Measurements from ENCODE around the gene THEM4.
A peak's percentile ranks its signal among the peaks of the same experiment; 100 is the strongest.

The THEM4 gene

GRCh38 chr1:151909167-151910149 lies at the start of gene THEM4:
THEM4 (minus strand) TSS chr1:151909511; CDS start chr1:151909458, 53 bp downstream.
- DNase-seq (ENCODE audit: low read depth) = peak; percentile 88

- no peak for DNase-seq (ENCODE audit: low read depth)
These were observed 49.6 kb upstream of the THEM4 start for GRCh38 chr1:151958959-151959358.

GRCh38 chr1:151956957-151957497 lies 47.7 kb upstream of the THEM4 start:
- no peak for DNase-seq (ENCODE audit: low read depth)

GRCh38 chr1:151953409-151954094 lies 44.2 kb upstream of the THEM4 start:
- DNase-seq (ENCODE audit: low read depth) = no peak

- no peak for DNase-seq (ENCODE audit: low read depth)
These were observed 43.5 kb upstream of the THEM4 start for GRCh38 chr1:151952811-151953210.

GRCh38 chr1:151949371-151950193 lies 40.3 kb upstream of the THEM4 start:
- no peak for DNase-seq (ENCODE audit: low read depth)

GRCh38 chr1:151948506-151948905 lies 39.2 kb upstream of the THEM4 start:
- no peak for DNase-seq (ENCODE audit: low read depth)

GRCh38 chr1:151947140-151947539 lies 37.8 kb upstream of the THEM4 start:
- no peak for DNase-seq (ENCODE audit: low read depth)

- peak; percentile 62 for DNase-seq (ENCODE audit: low read depth)
These were observed 36.7 kb upstream of the THEM4 start for GRCh38 chr1:151945725-151946722.

- DNase-seq (ENCODE audit: low read depth) = no peak
These were observed 35.7 kb upstream of the THEM4 start for GRCh38 chr1:151944857-151945575.

- DNase-seq (ENCODE audit: low read depth) = no peak
These were observed 35.0 kb upstream of the THEM4 start for GRCh38 chr1:151944126-151944856.

GRCh38 chr1:151943591-151943990 lies 34.3 kb upstream of the THEM4 start:
- no peak for DNase-seq (ENCODE audit: low read depth)

- DNase-seq (ENCODE audit: low read depth) = no peak
These were observed 33.6 kb upstream of the THEM4 start for GRCh38 chr1:151942882-151943281.

GRCh38 chr1:151940541-151940940 lies 31.2 kb upstream of the THEM4 start:
- DNase-seq (ENCODE audit: low read depth) = no peak

GRCh38 chr1:151939779-151940178 lies 30.5 kb upstream of the THEM4 start:
- DNase-seq (ENCODE audit: low read depth) = no peak

GRCh38 chr1:151939141-151939540 lies 29.8 kb upstream of the THEM4 start:
- no peak for DNase-seq (ENCODE audit: low read depth)

- no peak for DNase-seq (ENCODE audit: low read depth)
These were observed 27.3 kb upstream of the THEM4 start for GRCh38 chr1:151936653-151937052.

GRCh38 chr1:151935894-151936602 lies 26.7 kb upstream of the THEM4 start:
- DNase-seq (ENCODE audit: low read depth) = no peak

- no peak for DNase-seq (ENCODE audit: low read depth)
These were observed 25.8 kb upstream of the THEM4 start for GRCh38 chr1:151935154-151935553.

All from activated T-cell treated with anti-CD3 and anti-CD28 coated beads for 1 hour (primary cell).